Stimulated activated CD4-positive, alpha-beta T cell treated with anti-CD3 and anti-CD28 coated beads, Interleukin-4, amount 100 ng/mL, for 24 hours (primary cell): ENCODE data around the gene SLC24A2.

ENCODE experiments used
- DNase-seq: peaks from one replicate; pipeline ENCODE4 v3.0.0-alpha.2; 2020

Gene SLC24A2

DNA sequence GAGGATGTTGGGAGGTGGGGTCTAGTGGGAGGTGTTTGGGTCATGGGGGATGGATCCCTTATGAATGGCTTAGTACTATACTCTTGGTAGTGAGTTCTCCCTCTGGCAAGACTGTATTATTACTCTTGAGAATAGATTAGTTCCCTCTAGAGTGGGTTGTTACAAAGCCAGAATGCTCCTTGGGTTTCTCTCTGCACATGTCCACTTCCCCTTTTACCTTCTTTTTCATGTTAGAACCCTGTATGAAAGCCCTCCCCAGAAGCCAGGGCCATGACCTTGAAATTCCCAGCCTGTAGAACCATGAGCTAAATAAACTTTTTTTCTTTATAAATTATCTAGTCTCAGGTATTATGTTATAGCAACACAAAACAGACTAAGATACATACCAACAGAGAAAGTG is 31.1 kb downstream of the SLC24A2 start:
- DNase-seq: no peak

DNA sequence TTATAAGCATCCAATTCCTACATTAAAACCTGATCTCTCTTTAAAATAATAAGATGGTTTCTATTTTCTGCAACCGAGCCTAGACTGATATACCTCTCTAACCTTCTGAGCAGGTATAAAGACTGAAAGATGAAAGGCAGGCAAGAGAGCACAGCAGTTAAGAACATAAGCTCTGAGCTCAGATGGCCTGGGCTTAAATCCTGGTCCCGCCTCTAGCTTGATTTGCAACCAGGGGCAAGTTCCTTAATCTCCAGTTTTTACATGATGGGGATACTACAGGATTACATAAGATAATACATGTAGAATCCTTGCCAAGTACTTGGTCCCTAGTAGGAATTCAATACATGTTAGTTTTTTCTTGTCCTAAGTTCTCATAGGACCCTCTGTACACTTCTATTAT is 33.9 kb downstream of the SLC24A2 start:
- no peak for DNase-seq

DNA sequence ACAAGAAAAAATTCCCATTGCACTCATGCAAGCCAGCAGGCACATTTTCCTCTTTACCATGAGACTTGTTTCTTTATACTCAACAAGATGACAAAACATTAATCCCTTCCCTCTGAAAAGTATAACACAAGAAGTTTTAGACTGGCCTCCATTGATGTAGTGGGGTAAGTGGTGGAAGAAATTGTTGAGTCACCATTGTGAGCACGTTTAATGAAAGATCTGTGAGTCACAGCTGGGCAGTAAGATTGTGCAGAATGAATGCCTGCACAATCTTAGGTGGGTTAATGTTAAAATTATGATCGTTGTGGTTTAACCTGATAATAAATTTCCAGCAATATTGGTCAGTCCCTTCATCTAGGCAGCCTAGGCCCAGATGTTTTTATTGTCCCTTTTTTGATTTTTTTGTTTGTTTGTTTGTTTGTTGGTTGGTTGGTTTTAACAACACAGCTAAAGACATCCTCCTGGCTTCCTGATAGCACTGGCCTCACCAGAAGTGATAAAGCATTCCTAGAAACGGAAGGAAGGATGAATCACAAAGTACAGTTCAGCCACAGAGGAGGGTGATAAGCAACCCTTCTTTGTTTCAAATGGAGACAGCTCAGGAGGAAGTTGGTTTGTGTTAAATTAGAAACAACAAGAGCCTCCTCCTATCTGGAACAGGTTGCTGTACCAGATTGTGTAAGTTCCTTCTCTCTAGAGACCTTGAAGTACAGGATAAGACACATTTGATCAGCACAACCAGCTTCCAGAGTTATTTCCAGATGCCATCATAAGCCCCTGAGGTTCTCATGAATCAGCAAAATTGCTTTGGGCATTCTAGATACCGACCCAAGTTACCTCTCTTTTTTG is 40.3 kb downstream of the SLC24A2 start:
- no peak for DNase-seq

DNA sequence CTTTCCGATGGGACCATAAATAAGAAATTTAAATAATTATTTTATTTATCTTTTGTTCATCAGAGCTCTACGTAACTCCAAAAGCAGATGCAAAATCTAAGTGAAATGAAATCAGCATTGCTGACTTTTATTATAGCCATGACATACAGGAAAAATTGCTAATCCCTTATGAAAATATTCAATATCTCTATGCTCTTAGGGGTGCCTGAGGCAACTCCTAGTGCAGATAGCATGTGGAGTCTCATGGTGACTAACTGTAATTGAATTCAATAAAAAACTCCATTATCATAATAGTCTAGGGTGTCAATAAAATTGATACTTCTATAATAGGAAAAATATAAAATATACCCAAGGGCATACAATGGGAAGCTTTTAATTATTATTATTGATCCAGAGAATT is 42.6 kb downstream of the SLC24A2 start:
- no peak for DNase-seq

DNA sequence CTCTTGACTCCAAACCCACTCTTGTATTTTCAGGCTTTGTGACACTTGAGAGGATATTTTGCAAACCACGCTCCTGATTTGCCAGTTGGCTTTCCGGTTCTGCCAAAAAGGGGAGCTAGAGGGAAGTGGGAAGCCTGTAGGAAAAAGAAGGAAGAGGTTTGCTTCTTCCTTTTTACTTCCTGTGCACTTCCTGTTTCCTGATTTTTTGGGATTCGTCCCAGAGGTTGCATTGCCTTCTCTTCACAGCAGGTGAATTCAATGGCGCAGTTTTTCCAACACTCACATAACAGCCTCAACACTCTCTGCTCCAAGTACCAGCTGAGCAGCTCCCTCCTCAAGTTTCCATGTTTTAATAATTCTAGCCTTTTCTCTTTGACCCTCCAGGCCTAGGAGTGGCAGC is 47.7 kb downstream of the SLC24A2 start:
- no peak for DNase-seq
